Measurements from ENCODE around the gene KIF5C.

DNA sequence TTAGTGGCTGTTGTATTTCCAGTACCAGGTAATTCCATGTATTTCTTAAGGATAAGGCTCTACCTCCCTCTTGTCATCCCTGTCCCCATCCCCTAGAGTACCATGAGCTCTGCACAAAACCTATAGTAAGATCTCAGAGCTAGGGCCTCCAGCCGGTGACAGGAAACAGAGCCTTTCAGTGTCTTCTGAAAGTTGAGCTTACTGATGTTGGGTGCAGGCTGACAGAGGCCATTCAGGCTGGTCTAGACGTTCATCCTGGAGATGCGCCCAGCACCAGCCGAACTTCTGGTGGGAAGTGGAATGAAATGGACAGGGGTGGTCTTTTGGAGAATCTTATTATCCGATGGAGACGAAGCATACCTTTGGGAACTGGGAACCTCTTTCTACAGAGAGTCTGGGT is 146.7 kb downstream of the KIF5C start:
- TF ChIP-seq, protein P1, sequence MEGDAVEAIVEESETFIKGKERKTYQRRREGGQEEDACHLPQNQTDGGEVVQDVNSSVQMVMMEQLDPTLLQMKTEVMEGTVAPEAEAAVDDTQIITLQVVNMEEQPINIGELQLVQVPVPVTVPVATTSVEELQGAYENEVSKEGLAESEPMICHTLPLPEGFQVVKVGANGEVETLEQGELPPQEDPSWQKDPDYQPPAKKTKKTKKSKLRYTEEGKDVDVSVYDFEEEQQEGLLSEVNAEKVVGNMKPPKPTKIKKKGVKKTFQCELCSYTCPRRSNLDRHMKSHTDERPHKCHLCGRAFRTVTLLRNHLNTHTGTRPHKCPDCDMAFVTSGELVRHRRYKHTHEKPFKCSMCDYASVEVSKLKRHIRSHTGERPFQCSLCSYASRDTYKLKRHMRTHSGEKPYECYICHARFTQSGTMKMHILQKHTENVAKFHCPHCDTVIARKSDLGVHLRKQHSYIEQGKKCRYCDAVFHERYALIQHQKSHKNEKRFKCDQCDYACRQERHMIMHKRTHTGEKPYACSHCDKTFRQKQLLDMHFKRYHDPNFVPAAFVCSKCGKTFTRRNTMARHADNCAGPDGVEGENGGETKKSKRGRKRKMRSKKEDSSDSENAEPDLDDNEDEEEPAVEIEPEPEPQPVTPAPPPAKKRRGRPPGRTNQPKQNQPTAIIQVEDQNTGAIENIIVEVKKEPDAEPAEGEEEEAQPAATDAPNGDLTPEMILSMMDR (IDR thresholded peaks at IDR 0.05; ENCODE audit: insufficient read depth, low read length), result no peak
- no peak for TF ChIP-seq POLR2AphosphoS5 (IDR thresholded peaks at IDR 0.05; ENCODE audit: low read depth)
- no peak for TF ChIP-seq SPI1 (IDR thresholded peaks at IDR 0.05; ENCODE audit: borderline replicate concordance, low read depth)
- TF ChIP-seq, protein P2, sequence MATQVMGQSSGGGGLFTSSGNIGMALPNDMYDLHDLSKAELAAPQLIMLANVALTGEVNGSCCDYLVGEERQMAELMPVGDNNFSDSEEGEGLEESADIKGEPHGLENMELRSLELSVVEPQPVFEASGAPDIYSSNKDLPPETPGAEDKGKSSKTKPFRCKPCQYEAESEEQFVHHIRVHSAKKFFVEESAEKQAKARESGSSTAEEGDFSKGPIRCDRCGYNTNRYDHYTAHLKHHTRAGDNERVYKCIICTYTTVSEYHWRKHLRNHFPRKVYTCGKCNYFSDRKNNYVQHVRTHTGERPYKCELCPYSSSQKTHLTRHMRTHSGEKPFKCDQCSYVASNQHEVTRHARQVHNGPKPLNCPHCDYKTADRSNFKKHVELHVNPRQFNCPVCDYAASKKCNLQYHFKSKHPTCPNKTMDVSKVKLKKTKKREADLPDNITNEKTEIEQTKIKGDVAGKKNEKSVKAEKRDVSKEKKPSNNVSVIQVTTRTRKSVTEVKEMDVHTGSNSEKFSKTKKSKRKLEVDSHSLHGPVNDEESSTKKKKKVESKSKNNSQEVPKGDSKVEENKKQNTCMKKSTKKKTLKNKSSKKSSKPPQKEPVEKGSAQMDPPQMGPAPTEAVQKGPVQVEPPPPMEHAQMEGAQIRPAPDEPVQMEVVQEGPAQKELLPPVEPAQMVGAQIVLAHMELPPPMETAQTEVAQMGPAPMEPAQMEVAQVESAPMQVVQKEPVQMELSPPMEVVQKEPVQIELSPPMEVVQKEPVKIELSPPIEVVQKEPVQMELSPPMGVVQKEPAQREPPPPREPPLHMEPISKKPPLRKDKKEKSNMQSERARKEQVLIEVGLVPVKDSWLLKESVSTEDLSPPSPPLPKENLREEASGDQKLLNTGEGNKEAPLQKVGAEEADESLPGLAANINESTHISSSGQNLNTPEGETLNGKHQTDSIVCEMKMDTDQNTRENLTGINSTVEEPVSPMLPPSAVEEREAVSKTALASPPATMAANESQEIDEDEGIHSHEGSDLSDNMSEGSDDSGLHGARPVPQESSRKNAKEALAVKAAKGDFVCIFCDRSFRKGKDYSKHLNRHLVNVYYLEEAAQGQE (IDR thresholded peaks at IDR 0.05; ENCODE audit: insufficient replicate concordance, low read depth), result no peak
- TF ChIP-seq GABPA (IDR thresholded peaks at IDR 0.05; ENCODE audit: low read depth), result no peak
